GM15510 (cell line): ENCODE results near the gene ABCB7.

Experiments used
- POLR2A ChIP-seq: IDR thresholded peaks from 3 replicates; pipeline ENCODE4 v1.6.1; 2011; ENCODE audit warnings: borderline replicate concordance; ENCODE audit not compliant: insufficient read length; ENCODE audit errors: extremely low read depth

ABCB7 gene

GRCh38 chrX:75155827-75156525, at the start of gene ABCB7:
ABCB7 (minus strand) TSS chrX:75156283; CDS start chrX:75156272, 11 bp downstream.
- TF ChIP-seq POLR2A = peak; percentile 48

GRCh38 chrX:75181721-75182120, 25.6 kb upstream of the ABCB7 start:
- no peak for TF ChIP-seq POLR2A

- no peak for TF ChIP-seq POLR2A
These were observed 2.0 kb upstream of the ABCB7 start for GRCh38 chrX:75158054-75158453.

GRCh38 chrX:75156531-75156945, 455 bp upstream of the ABCB7 start:
- no peak for TF ChIP-seq POLR2A

- TF ChIP-seq POLR2A = no peak
These were observed 646 bp downstream of the ABCB7 start for GRCh38 chrX:75155447-75155826.

- no peak for TF ChIP-seq POLR2A
These were observed 1.2 kb downstream of the ABCB7 start for GRCh38 chrX:75154871-75155270.

- TF ChIP-seq POLR2A = no peak
These were observed 4.1 kb downstream of the ABCB7 start for GRCh38 chrX:75151827-75152592.

GRCh38 chrX:75149654-75150053, 6.4 kb downstream of the ABCB7 start:
- no peak for TF ChIP-seq POLR2A

- TF ChIP-seq POLR2A = no peak
These were observed 23.4 kb downstream of the ABCB7 start for GRCh38 chrX:75132672-75133071.

GRCh38 chrX:75131973-75132627, 24.0 kb downstream of the ABCB7 start:
- no peak for TF ChIP-seq POLR2A

- TF ChIP-seq POLR2A = no peak
These were observed 37.8 kb downstream of the ABCB7 start for GRCh38 chrX:75118296-75118695.

GRCh38 chrX:75115707-75116413, 40.2 kb downstream of the ABCB7 start:
- TF ChIP-seq POLR2A = no peak

GRCh38 chrX:75114638-75115037, 41.4 kb downstream of the ABCB7 start:
- TF ChIP-seq POLR2A = no peak

GRCh38 chrX:75113664-75114063, 42.4 kb downstream of the ABCB7 start:
- no peak for TF ChIP-seq POLR2A

- no peak for TF ChIP-seq POLR2A
These were observed 48.1 kb downstream of the ABCB7 start for GRCh38 chrX:75107863-75108509.

GRCh38 chrX:75106772-75107171, 49.3 kb downstream of the ABCB7 start:
- no peak for TF ChIP-seq POLR2A
